ENCODE results near the gene GTF2A1. TPM values are rescaled to one million over a fixed set of nuclear protein-coding genes. Genes with fewer than 3 reads are reported as not detected.

GTF2A1 gene
- total RNA-seq (2014; rRNA removed; shearing (Covaris generic)): 22.5 and 27.8 TPM in 2 replicates
- 3.8 and 3.9 TPM in 2 replicates for polyA plus RNA-seq (2016; fragmentation: Nextera tagmentation; extraction: Ambion mirVana)

- Histone ChIP-seq H3K4me1 (ENCODE audit: insufficient read depth) (peaks cover 20% of the 10 kb centered on the region), H3F3A (ENCODE audit: insufficient read depth) (peaks cover 5% of the 10 kb centered on the region; the same call in 1 of the 2 replicates), H3K9me2 (ENCODE audit: insufficient read depth) (no peaks in the 10 kb centered on the region), H3K79me2 (ENCODE audit: insufficient read depth) (peaks cover 39% of the 10 kb centered on the region), H3K27me3 (replicated peaks; ENCODE audit: insufficient read depth) (no peaks in the 10 kb centered on the region), H3K9ac (peak within 1 kb of the TSS; percentile 100), H4K20me1 (ENCODE audit: insufficient read depth) (no peaks in the 10 kb centered on the region), H3K27ac (peak within 1 kb of the TSS; percentile 97), H3K4me3 (peak within 1 kb of the TSS; percentile 99), H3K36me3 (ENCODE audit: low read depth) (peaks cover 4% of the 10 kb centered on the region), H3K4me2 (ENCODE audit: unreplicated experiment) (peak within 1 kb of the TSS; percentile 100), H3K9me3 (ENCODE audit: low read depth) (no peaks in the 10 kb centered on the region), H2AFZ (peak within 1 kb of the TSS; percentile 91)
- peak; percentile 99 for DNase-seq
- TF ChIP-seq EZH2 (IDR thresholded peaks at IDR 0.05; ENCODE audit: insufficient read depth, poor library complexity, severe bottlenecking): no peak
- TF ChIP-seq EZH2phosphoT487 (IDR thresholded peaks at IDR 0.05; ENCODE audit: insufficient read depth, low read depth): no peak
- 1 to 2% methylated on average over 55 to 76 of the region's 84 CpGs for WGBS, 2 experiments (ENCODE audit: low coverage in 1 of 2, low lambda C conversion rate in 2 of 2, missing lambda C conversion rate in 2 of 2)
- in situ Hi-C loops (cut with MboI): no loop called here
Measured at GRCh38 chr14:81220830-81221578, at the start of gene GTF2A1. Gene GTF2A1 (minus strand): TSS chr14:81220959. CDS start chr14:81220518, 441 bp downstream.

GRCh38 chr14:81269979-81270375, 49.2 kb upstream of the GTF2A1 start:
- Histone ChIP-seq H3K9me2 (ENCODE audit: insufficient read depth) (no peaks in the 10 kb centered on the region), H3F3A (ENCODE audit: insufficient read depth) (no peaks in the 10 kb centered on the region), H3K9ac (no peak overlapping the region), H3K4me1 (ENCODE audit: insufficient read depth) (no peaks in the 10 kb centered on the region), H3K4me2 (ENCODE audit: unreplicated experiment) (no peak overlapping the region), H3K4me3 (no peak overlapping the region), H3K9me3 (ENCODE audit: low read depth) (no peaks in the 10 kb centered on the region), H3K27me3 (replicated peaks; ENCODE audit: insufficient read depth) (peaks cover 49% of the 10 kb centered on the region), H3K36me3 (ENCODE audit: low read depth) (no peaks in the 10 kb centered on the region), H4K20me1 (ENCODE audit: insufficient read depth) (no peaks in the 10 kb centered on the region), H2AFZ (no peak overlapping the region), H3K27ac (no peak overlapping the region), H3K79me2 (ENCODE audit: insufficient read depth) (no peaks in the 10 kb centered on the region)
- TF ChIP-seq EZH2phosphoT487 (IDR thresholded peaks at IDR 0.05; ENCODE audit: insufficient read depth, low read depth): no peak
- no peak for TF ChIP-seq EZH2 (IDR thresholded peaks at IDR 0.05; ENCODE audit: insufficient read depth, poor library complexity, severe bottlenecking)
- 8 to 18% methylated on average over 3 of the region's 3 CpGs for WGBS, 2 experiments (ENCODE audit: low coverage in 1 of 2, low lambda C conversion rate in 2 of 2, missing lambda C conversion rate in 2 of 2)
- no peak for DNase-seq
- in situ Hi-C loops (cut with MboI): loop anchor here (5.0 kb wide), 1 partner anchor 182 kb away; no protein-coding TSS in a partner anchor

GRCh38 chr14:81269100-81269978, 48.6 kb upstream of the GTF2A1 start:
- in situ Hi-C loops (cut with MboI): no loop called here
- Histone ChIP-seq H2AFZ (no peak overlapping the region), H3K4me3 (no peak overlapping the region), H3K9me3 (ENCODE audit: low read depth) (no peaks in the 10 kb centered on the region), H3K4me1 (ENCODE audit: insufficient read depth) (no peaks in the 10 kb centered on the region), H3K27ac (no peak overlapping the region), H3K27me3 (replicated peaks; ENCODE audit: insufficient read depth) (peaks cover 46% of the 10 kb centered on the region), H3K79me2 (ENCODE audit: insufficient read depth) (no peaks in the 10 kb centered on the region), H3K9ac (no peak overlapping the region), H3K4me2 (ENCODE audit: unreplicated experiment) (no peak overlapping the region), H3K9me2 (ENCODE audit: insufficient read depth) (no peaks in the 10 kb centered on the region), H4K20me1 (ENCODE audit: insufficient read depth) (no peaks in the 10 kb centered on the region), H3K36me3 (ENCODE audit: low read depth) (no peaks in the 10 kb centered on the region), H3F3A (ENCODE audit: insufficient read depth) (no peaks in the 10 kb centered on the region)
- 29 to 31% methylated on average over 7 of the region's 7 CpGs for WGBS, 2 experiments (ENCODE audit: low coverage in 1 of 2, low lambda C conversion rate in 2 of 2, missing lambda C conversion rate in 2 of 2)
- DNase-seq: peak; percentile 75
- no peak for TF ChIP-seq EZH2phosphoT487 (IDR thresholded peaks at IDR 0.05; ENCODE audit: insufficient read depth, low read depth)
- TF ChIP-seq EZH2 (IDR thresholded peaks at IDR 0.05; ENCODE audit: insufficient read depth, poor library complexity, severe bottlenecking): no peak

- no peaks in the 10 kb centered on the region for H4K20me1 ChIP-seq (ENCODE audit: insufficient read depth)
- no peak for TF ChIP-seq EZH2 (IDR thresholded peaks at IDR 0.05; ENCODE audit: insufficient read depth, poor library complexity, severe bottlenecking)
- TF ChIP-seq EZH2phosphoT487 (IDR thresholded peaks at IDR 0.05; ENCODE audit: insufficient read depth, low read depth): no peak
- no peaks in the 10 kb centered on the region for H3K79me2 ChIP-seq (ENCODE audit: insufficient read depth)
- H3K9me3 ChIP-seq (ENCODE audit: low read depth): no peaks in the 10 kb centered on the region
- no peak overlapping the region for H3K4me3 ChIP-seq
- H3K9me2 ChIP-seq (ENCODE audit: insufficient read depth): no peaks in the 10 kb centered on the region
- no peaks in the 10 kb centered on the region for H3K4me1 ChIP-seq (ENCODE audit: insufficient read depth)
- 47 to 63% methylated on average over 3 of the region's 3 CpGs for WGBS, 2 experiments (ENCODE audit: low coverage in 1 of 2, low lambda C conversion rate in 2 of 2, missing lambda C conversion rate in 2 of 2)
- in situ Hi-C loops (cut with MboI): no loop called here
- H3K4me2 ChIP-seq (ENCODE audit: unreplicated experiment): no peak overlapping the region
- H3K27ac ChIP-seq: no peak overlapping the region
- peaks cover 42% of the 10 kb centered on the region for H3K27me3 ChIP-seq (replicated peaks; ENCODE audit: insufficient read depth)
- no peak overlapping the region for H3K9ac ChIP-seq
- no peaks in the 10 kb centered on the region for H3F3A ChIP-seq (ENCODE audit: insufficient read depth)
- no peaks in the 10 kb centered on the region for H3K36me3 ChIP-seq (ENCODE audit: low read depth)
- peak; percentile 40 for DNase-seq
- no peak overlapping the region for H2AFZ ChIP-seq
Measured at GRCh38 chr14:81268016-81268416, 47.3 kb upstream of the GTF2A1 start.
